Stimulated activated CD8-positive, alpha-beta memory T cell treated with anti-CD3 and anti-CD28 coated beads, Interleukin-12 subunit alpha, Interleukin-12 subunit beta, amount 100 ng/mL, for 4 hours (primary cell): ENCODE measurements around the gene BSPRY.
A peak's percentile ranks its signal among the peaks of the same experiment; 100 is the strongest.
"Not testable (repeated sequence)": the region's sequence is repeated elsewhere in the genome, so short reads cannot be mapped to it uniquely, and the experiment has no call there.

Source experiments
- DNase-seq: peaks from one replicate; pipeline ENCODE4 v3.0.0-alpha.2; 2020; ENCODE audit warnings: low read depth

The BSPRY gene

DNA sequence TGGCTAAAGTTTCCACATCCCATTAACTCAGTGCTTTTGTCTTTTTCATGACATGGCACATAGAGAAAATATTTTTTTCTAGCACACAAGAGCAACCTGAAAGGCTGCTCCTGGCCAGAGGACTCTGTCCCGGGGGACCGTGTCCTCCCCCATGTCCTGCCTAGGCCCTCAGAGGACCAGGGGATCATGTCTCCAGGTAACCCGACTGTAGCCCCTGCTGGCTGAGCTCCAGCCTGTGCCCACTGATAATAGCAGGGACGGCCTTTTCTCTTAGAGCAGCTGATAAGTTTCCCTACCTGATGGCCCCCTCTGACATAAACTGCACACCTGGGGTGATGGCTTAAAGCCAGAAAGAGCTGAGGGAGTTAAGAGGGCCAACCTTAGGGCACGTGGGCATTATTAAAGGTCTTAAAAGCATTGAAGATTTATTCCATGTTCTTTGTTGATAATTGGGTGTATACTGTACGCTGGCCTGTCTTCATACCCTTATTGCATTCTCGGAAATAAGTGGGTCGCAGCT, 21.5 kb downstream of the BSPRY start:
- no peak for DNase-seq

DNA sequence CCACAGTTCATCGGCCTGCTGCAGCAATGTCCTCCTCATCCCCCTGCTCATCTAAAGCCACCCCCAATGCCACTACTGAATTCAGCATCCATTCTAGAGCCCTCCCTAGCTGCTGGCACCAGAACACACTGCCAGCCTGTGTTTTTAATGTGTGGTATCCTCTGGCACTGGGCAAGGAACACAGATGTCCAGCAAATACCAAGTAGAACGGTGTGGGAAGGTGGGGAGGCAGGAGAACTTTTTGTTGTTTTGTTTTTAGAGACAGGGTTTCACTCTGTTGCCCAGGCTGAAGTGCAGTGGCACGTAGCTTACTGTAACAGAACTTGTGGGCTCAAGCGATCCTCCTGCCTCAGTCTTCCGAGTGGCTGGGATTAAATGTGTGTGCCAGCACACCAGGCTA, 22.7 kb downstream of the BSPRY start:
- no peak for DNase-seq

DNA sequence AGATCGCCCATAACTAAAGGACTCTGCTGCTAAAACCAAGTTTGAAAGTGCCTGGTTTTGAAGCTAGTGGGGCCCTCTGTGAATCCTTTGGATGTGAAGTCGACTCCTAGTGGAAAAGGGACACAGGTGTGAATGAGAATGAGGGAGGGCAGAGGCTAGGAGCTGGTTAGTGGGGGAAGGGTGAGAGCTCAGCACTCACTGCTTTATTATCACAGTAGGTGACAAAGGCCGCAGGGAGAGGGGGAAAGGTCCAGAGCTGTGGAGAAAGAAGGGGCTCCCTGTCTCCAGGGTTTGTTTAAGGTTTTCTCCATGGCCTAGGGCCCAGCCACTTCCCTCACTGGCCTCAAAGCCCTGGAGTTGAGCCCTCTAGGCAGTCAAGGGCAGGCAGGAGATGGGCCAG, 23.9 kb downstream of the BSPRY start:
- DNase-seq = no peak

DNA sequence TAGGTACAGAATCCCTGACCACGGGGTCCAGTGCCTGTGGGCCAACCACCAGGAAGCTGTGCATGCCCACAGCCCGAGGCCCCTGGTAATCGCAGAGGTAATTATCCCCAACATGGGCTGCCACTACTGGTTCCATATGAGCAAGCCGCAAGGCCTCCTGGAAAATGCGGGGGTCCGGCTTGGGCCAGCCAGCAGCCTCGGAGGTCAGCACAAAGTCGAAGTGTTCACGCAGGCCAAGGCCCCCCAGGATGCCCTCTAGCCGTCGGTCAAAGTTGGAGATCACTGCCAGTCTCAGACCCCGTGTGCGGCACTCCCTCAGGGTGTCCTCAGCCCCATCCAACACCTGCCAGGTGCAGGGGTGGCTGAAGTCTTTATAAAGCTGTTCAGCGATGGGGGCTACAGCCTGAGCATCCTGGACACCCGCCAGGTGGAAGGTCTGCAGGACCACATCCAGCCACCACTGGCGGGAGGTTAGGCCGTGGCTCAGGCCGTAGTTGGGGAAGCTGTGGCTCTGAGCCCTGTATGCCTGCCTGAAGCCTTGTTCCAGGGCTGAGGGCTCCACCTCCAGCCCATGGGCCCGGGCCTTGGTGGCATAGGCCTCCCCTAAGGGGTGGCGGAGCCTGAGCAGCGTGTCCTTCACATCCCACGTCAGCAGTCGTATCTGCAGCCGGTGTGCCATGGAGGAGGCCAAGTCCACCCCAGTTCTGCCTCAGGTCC, 24.5 kb downstream of the BSPRY start:
- no peak for DNase-seq

DNA sequence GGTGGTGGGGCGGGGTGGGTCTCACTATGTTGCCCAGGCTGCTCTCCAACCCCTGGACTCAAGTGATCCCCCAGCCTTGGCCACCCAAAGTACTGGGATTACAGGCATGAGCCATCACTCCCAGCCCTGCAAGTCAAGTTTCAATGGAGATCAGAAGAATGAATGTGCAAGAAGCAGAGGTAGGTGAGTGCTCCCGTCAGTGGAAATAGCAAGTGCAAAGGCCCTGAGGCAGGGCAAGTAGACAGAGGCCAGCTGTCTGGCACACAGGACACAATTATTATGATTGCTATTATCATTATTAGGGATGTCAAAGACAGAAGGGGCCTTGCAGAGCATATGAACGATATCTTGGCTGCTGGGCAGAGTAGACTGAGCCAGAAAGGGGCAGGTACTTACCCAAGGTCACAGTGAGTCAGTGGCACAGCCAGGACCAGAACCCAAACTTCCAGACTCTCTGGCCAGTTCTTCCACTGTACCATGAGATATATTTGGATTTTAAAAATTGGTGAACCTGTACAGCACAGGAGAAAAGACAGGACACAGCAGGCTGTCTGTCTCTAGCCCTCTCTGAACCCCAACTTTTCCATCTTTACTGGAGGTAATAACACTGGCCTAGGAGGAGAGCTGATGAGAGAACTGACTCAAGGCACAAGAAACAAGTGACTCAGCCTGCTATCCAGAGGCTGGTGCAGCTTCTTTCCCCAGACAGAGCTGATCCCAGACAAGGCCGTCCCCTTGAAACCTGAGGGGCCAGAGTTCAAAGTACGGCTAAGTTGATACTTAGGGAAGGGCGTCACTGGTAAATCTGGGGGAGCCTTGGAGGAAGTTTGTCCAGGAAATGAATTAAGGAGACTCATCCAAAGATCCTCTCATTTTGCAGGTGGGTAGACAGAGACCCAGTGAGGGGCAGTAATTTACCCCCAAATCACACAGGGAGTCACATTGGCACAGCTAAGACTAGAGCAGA, 26.0 kb downstream of the BSPRY start:
- DNase-seq = no peak

DNA sequence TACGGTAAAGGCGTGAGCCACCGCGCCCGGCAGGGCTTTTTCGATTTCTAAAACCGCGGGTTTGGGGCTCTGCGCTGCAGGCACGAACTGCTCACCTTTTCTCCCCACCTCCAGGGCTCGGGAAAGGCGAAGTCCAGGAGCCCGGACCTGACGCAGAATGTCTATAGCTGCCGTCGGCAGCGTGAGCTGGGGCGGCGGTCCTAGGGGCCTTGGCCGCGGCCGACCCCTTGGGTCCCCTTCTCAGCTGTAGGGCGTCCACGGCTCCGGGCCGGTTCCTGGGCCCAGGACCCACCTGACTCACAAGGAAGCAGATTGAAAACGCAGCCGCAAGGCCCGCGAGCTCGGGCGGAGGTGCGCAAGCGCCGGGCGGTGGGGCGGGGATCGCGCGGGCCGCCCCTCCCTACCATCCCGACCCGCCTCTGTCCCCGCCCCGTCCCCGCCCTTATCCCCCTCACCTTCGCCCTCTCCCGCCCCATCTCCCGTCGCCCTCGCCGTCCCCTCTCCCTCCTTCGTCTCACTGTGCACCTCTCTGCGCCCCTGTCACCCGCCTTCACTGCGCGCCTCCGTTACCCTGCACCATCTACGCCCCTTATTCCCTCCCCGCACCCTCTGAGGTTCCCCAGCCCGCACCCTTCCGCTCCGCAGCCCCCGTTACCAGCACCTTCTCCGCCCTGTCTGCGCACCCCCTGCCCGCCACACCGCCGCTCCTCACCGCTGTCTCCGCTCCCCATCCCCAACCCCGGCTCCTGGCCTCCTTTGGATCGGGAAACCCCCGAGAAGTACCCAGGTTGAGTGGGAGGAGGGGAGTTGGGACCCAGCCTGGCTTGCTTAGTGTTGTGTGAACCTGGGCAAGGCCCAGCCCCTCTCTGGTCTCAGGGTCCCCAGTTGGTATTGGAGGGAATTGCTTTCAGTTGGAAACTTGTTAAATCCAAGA, 27.6 kb downstream of the BSPRY start, which contains the start of gene HDHD3:
TSS of gene HDHD3 (minus strand) at position 353 of the 934 bp plus-strand sequence. CDS start 2,632 bp downstream, outside the sequence.
- DNase-seq = peak; percentile 76

DNA sequence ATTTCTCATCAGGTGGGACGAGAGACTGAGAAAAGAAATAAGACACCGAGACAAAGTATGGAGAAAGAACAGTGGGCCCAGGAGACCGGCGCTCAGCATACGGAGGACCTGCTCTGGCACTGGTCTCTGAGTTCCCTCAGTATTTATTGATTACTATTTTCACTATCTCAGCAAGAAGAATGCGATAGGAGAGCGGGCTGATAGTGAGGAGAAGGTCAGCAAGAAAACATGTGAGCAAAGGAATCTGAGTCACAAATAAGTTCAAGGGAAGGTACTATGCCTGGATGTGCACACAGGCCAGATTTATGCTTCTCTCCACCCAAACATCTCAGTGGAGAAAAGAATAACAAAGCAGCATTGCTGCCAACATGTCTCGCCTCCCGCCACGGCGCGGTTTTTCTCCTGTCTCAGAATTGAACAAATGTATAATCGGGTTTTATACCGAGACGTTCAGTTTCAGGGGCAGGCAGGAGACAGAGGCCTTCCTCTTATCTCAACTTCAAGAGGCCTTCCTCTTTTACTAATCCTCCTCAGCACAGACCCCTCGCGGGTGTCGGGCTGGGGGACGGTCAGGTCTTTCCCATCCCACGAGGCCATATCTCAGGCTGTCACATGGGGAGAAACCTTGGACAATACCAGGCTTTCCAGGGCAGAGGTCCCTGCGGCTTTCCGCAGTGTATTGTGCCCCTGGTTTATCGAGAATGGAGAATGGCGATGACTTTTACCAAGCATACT, 29.9 kb downstream of the BSPRY start:
- DNase-seq = not testable (repeated sequence)

DNA sequence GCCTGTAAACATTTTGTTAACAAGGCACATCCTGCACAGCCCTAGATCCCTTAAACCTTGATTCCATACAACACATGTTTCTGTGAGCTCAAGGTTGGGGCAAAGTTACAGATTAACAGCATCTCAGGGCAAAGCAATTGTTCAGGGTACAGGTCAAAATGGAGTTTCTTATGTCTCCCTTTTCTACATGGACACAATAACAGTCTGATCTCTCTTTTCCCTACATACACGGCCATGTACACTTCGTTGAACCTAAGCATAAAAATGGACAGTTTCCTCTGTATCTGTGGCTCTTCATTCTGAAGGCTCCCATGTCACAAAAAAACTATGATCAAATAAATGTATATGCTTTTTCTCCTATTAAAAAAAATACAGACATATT, 30.5 kb downstream of the BSPRY start:
- DNase-seq = not testable (repeated sequence)

DNA sequence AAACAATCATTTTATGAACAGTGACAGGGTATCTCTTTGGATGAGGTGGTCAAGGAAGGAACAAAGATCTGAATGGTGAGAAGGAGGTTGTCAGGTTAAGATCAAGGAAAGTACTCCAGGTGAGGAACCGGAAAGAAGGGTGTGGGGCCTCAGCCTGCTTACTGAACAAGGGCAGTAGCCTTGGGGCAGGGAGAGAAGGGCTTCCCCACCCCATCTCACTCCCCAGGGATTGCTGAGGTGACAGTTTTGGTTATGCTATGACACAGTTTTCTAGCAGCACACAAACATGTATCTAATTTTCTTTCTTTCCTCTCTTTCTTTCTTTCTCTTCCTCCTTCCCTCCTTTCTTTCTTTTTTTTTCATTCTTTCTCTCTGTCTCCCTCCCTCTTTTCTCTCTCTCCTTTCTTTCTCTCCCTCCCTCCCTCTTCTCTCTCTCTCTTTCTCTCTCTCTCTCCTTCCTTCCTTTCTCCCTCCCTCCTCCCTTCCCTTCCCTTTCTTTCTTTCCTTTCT, 31.6 kb downstream of the BSPRY start:
- DNase-seq = no peak

DNA sequence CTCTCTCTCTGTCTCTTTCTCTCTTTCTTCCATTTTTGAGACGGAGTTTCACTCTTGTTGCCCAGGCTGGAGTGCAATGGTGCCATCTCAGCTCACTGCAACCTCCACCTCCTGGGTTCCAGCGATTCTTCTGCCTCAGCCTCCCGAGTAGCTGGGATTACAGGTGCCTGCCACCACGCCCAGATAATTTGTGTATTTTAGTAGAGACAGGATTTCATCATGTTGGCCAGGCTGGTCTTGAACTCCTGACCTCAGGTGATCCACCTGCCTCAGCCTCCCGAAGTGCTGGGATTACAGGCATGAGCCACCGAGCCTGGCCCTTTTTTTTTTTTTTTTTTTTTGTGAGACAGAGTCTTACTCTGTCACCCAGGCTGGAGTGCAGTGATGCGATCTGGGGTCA, 32.1 kb downstream of the BSPRY start:
- DNase-seq = not testable (repeated sequence)

DNA sequence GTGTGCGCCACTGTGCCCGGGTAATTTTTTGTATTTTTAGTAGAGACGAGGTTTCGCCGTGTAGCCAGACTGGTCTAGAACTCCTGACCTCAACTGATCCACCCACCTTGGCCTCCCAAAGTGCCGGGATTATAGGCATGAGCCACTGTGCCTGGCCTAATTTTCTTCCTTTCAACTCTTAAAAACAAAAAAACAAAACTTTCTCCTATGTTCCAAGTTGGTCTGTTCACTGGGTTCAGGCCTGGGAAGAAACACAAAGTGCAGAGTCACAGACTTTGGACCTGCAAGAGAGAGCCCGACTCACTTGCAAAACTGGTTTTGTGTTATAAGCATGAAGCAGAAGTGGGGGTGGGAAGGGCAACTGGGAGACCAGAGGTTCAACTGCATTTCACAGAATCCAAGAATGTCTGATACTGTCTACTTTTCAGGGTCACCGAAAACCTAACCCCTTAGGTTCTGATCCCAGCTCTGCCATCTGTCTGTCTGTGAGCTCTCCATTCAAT, 32.6 kb downstream of the BSPRY start:
- no peak for DNase-seq

DNA sequence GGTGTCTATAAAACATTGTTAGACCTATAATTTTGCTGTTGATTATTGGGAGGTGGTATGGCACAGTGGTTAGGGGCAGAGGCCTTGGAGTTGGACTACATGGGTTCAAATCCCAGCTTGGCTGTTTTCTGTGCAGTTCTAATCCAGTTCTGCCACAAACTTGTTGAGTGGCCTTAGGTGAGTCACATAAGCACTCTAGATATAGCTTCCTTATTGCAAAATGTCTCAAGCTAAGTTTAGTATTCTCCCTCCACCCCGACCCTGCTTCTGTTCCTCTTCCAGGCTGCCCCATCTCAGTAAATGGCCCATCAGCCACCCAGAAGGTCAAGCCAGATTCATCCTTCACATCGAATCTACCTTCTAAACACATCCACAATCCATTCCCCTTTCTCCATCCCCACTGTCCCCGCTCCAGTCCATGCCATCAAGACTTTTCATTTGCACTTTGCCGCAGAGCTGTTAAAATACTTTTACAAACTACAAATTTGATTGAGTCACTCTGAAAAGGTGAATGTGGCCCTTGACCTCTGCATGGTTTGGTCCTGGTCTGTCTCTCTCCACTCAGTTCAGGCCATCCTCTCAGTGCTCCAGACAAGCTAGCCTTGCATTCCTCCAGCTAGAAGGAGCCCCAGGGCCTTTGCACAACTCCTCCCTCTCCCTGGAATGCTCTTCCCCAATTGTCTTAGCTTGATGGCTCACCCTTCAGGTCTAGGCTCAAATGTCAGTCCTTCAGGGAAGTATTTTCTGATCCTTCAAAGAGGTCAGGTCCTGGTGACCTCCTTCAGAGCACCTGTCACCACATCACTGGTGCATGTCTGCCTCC, 37.4 kb downstream of the BSPRY start:
- no peak for DNase-seq

DNA sequence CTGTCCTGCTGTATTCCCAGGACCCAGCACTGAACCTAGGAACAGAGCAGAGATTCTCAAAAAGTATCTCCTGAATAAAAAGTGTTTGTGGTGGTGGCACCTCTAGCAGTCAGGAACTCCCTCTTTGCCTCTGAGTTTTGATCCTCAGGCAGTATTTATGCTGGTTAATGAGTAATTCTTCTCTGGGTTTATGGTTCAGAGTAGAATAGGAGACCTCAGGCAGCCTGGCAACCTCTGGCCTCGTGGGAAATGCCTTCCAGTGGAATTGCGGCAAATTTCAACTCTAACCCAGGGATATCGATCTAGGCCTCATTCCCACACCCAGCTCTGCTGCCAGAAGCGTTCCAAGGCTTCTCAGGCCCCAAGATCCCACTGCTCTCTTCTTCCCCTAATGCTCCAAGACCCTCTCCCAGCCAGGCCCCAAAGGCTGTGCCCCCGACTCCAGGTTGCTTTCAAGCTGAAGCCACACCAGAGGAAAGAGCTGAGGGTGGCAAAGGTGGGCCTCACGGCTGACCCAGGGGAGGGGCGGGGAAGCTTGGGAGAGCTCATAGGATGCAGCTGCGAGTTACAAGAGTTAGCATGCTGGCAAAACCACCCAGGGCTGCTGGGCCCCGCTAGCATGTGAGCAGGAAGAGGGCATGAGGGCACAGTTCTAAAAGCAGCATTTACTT, 38.4 kb downstream of the BSPRY start:
- DNase-seq = no peak

DNA sequence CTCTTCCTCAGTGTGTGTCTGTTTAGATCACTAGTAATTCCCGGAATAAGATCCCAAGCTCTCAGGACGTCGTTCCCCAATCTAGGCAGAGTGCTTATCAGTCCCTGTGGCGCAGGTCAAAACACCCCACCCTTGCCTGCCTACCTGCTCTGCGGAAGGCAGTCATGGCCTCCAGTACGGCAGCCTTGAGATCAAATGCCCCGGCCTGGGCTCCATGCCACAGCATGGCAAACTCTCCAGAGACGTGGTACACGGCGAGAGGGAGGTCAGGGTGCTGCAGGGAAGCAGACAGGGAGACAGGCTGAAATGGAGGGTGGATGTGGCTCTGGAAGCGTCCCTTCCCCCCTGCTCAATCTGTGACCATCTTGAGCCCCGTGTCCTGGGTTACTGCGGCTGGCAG, 39.5 kb downstream of the BSPRY start:
- DNase-seq = no peak

DNA sequence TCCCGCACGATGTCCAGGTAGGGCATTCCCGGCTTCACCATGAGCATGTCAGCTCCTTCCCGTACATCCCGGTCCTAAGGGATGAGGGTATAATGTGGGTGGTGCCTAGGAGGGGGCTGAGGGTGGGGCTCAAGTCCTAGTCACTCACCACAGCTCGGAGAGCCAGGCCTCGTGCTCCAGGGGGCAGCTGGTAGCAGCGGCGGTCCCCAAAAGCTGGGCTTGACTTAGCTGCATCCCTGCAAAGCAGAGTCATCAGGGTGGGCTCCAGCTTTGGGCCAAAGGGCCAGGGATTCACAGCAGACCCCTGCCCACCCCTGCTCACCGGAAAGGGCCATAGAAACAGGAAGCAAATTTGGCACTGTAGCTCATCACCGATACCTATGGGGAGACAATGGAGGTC, 40.1 kb downstream of the BSPRY start:
- DNase-seq = no peak

DNA sequence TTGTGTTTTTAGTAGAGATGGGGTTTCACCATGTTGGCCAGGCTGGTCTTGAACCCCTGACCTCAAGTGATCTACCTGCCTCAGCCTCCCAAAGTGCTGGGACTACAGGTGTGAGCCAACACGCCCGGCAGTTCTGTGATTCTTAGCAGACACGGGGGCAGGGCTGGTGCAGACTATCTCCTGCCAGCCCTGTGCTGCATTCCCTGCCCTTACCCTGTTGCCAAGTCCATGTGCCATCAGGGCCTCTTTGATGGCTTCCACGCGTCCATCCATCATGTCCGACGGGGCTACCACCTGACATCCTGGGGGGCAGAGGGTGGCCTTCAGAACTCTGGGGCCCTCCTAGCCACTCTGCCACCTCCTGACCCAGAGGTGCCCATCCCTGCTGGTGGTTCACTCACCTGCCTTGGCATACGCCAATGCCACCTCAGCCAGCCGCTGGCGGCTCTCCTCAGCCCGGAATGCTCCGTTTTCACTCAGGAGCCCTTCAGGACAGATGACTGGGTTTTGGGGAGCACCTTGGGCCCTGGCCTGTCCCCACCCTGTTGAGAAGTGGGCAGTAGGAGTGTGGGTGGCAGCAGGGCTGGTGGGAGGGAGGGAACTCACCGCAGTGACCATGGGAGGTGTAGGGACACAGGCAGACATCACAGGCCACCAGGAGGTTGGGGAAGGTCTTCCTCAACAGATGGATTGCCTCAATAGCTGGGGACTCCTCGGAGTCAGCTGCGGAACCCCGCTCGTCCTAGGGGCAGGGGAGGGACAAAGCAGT, 41.0 kb downstream of the BSPRY start:
- no peak for DNase-seq

DNA sequence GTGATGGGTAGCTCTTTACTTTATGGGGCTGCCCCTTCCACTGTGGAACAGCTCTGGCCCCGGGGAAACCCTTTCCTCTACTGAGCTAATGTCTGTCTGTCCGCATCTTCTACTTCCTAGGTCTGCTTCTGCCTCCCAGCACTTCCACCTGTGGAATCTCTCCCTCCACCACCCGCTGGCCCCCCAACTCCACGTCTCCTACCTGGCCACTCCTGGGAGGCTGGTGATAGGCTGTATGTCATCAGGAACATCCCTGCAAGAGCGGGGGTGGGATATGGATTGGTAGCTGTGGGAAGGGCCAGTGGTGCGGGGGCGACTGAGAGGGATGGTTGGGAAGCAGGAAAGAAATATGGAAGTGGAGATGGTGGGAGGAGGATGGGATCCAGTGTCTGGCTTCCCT, 42.6 kb downstream of the BSPRY start:
- DNase-seq = no peak

DNA sequence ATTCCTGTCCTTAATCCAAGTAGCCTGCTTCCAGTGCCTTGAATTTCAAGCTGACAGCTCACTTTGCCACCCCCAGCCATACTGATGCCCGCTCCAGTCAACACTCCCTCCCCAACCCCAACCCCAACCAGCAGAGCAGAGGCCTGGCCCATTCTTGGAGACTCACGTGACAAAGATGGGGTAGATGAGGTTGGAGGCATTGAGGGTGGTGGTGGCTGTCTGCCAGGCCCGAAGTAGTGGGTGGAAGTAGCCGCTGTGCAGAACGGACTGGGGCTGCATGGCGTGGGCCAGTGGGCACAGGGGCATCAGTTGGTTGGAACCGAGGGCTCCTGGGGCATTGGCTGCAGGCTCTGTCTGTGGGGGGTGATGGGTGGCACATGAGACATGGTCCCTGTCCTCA, 43.9 kb downstream of the BSPRY start:
- no peak for DNase-seq
